Ishikawa (cell line): Measurements from ENCODE around the gene NOTO.

Experiments
- CEBPB ChIP-seq: IDR thresholded peaks from 2 replicates; pipeline ENCODE4 v1.6.1; 2012
- CREB1 ChIP-seq: IDR thresholded peaks from 2 replicates; pipeline ENCODE4 v1.6.1; 2012; ENCODE audit warnings: low read depth
- EGR1 ChIP-seq: IDR thresholded peaks from 2 replicates; pipeline ENCODE4 v1.6.1; 2012
- EP300 ChIP-seq: IDR thresholded peaks from 2 replicates; pipeline ENCODE4 v1.6.1; 2012; ENCODE audit warnings: borderline replicate concordance
- FOXM1 ChIP-seq: IDR thresholded peaks from 2 replicates; pipeline ENCODE4 v1.6.1; 2012; ENCODE audit warnings: low read depth, borderline replicate concordance
- MAX ChIP-seq: IDR thresholded peaks from 2 replicates; pipeline ENCODE4 v1.6.1; 2012
- NFIC ChIP-seq: IDR thresholded peaks from 2 replicates; pipeline ENCODE4 v1.6.1; 2012
- RAD21 ChIP-seq: IDR thresholded peaks from 2 replicates; pipeline ENCODE4 v1.6.1; 2012; ENCODE audit warnings: low read depth
- TAF1 ChIP-seq: IDR thresholded peaks from 2 replicates; pipeline ENCODE4 v1.6.1; 2012; ENCODE audit warnings: low read depth, mild to moderate bottlenecking
- TCF12 ChIP-seq: IDR thresholded peaks from 2 replicates; pipeline ENCODE4 v1.6.1; 2012; ENCODE audit warnings: low read depth
- TEAD4 ChIP-seq: IDR thresholded peaks from 2 replicates; pipeline ENCODE4 v1.6.1; 2012
- YY1 ChIP-seq: IDR thresholded peaks from 2 replicates; pipeline ENCODE4 v1.6.1; 2012; ENCODE audit warnings: low read depth
- ZBTB7A ChIP-seq: IDR thresholded peaks from 2 replicates; pipeline ENCODE4 v1.6.1; 2012; ENCODE audit warnings: low read depth
- TF ChIP-seq, protein P1 (sequence below): IDR thresholded peaks from 2 replicates; pipeline ENCODE4 v1.6.1; 2012; ENCODE audit warnings: low read depth, mild to moderate bottlenecking
- TF ChIP-seq, protein P2 (sequence below): IDR thresholded peaks from 2 replicates; pipeline ENCODE4 v1.6.1; 2012

Gene NOTO

GRCh38 chr2:73257021-73257420, 54.6 kb downstream of the NOTO start:
- TF ChIP-seq EP300: no peak
- TF ChIP-seq, protein P1, sequence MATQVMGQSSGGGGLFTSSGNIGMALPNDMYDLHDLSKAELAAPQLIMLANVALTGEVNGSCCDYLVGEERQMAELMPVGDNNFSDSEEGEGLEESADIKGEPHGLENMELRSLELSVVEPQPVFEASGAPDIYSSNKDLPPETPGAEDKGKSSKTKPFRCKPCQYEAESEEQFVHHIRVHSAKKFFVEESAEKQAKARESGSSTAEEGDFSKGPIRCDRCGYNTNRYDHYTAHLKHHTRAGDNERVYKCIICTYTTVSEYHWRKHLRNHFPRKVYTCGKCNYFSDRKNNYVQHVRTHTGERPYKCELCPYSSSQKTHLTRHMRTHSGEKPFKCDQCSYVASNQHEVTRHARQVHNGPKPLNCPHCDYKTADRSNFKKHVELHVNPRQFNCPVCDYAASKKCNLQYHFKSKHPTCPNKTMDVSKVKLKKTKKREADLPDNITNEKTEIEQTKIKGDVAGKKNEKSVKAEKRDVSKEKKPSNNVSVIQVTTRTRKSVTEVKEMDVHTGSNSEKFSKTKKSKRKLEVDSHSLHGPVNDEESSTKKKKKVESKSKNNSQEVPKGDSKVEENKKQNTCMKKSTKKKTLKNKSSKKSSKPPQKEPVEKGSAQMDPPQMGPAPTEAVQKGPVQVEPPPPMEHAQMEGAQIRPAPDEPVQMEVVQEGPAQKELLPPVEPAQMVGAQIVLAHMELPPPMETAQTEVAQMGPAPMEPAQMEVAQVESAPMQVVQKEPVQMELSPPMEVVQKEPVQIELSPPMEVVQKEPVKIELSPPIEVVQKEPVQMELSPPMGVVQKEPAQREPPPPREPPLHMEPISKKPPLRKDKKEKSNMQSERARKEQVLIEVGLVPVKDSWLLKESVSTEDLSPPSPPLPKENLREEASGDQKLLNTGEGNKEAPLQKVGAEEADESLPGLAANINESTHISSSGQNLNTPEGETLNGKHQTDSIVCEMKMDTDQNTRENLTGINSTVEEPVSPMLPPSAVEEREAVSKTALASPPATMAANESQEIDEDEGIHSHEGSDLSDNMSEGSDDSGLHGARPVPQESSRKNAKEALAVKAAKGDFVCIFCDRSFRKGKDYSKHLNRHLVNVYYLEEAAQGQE: no peak
- TF ChIP-seq RAD21: no peak
- no peak for TF ChIP-seq TCF12
- no peak for TF ChIP-seq NFIC
- no peak for TF ChIP-seq CEBPB
- TF ChIP-seq, protein P2, sequence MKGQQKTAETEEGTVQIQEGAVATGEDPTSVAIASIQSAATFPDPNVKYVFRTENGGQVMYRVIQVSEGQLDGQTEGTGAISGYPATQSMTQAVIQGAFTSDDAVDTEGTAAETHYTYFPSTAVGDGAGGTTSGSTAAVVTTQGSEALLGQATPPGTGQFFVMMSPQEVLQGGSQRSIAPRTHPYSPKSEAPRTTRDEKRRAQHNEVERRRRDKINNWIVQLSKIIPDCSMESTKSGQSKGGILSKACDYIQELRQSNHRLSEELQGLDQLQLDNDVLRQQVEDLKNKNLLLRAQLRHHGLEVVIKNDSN: no peak
- TF ChIP-seq MAX: no peak
- no peak for TF ChIP-seq TEAD4
- no peak for TF ChIP-seq EGR1
- TF ChIP-seq TAF1: no peak
- TF ChIP-seq FOXM1: no peak
- no peak for TF ChIP-seq CREB1
- no peak for TF ChIP-seq ZBTB7A
- no peak for TF ChIP-seq YY1

DNA sequence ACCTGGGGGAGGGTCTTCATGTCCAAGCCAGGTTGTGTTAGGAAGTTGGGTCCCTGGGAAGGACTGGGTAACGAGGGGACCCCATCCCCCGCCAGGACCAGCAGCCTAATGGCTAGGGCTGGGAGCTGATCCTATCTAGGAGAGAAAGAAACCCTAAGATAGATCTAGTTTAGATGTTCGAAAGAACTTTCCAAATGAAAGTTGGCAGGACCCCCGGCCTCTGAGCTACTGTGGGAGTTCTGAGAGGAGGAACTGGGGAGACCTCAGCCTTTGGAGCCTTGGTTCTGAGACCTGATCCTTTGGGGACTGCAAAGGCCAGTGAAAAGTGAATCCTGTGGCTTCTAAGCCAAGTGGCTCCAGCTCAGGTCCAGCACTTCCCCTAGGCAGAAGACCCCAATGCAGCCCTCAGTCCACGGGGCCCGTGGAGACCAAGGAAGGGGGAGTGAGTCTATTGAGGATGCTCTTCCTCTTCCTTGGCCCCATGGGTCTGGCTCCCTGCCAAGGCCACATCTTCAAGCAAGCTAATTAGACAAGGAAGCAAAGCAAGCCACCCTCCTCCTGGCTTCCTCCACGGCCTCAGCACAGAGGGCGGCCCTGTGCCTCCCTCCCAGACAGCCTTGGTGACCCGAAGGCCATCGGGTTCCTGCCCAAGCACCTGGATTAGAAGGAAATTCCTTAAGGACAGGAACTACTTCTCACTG, 55.2 kb downstream of the NOTO start:
- TF ChIP-seq EGR1 (no peak), CEBPB (no peak)

GRCh38 chr2:73258186-73258912, 56.0 kb downstream of the NOTO start:
- TF ChIP-seq ZBTB7A (no peak), YY1 (no peak), CREB1 (no peak), MAX (no peak), TEAD4 (no peak), TAF1 (no peak), FOXM1 (no peak), EP300 (no peak), EGR1 (no peak), TCF12 (no peak), CEBPB (no peak), NFIC (no peak)
- TF ChIP-seq, protein P2: no peak
- TF ChIP-seq, protein P1: no peak

- TF ChIP-seq TEAD4 (no peak), NFIC (no peak), CREB1 (no peak), RAD21 (no peak), ZBTB7A (no peak), MAX (no peak), TCF12 (no peak), YY1 (no peak), EGR1 (no peak)
- TF ChIP-seq, protein P2: no peak
- TF ChIP-seq, protein P1: no peak
These were observed 56.5 kb downstream of the NOTO start for GRCh38 chr2:73258913-73259215.
